HG02943 (cell line): ENCODE measurements around the gene SETBP1.
A peak's percentile ranks its signal among the peaks of the same experiment; 100 is the strongest.

Experiments
- ATAC-seq: cut with Tn5 transposase; IDR thresholded peaks from one replicate; pipeline ENCODE4 v1.9.1; 2021; ENCODE audit warnings: mild to moderate bottlenecking, low read depth, moderate library complexity; ENCODE audit not compliant: unreplicated experiment

The SETBP1 gene

DNA sequence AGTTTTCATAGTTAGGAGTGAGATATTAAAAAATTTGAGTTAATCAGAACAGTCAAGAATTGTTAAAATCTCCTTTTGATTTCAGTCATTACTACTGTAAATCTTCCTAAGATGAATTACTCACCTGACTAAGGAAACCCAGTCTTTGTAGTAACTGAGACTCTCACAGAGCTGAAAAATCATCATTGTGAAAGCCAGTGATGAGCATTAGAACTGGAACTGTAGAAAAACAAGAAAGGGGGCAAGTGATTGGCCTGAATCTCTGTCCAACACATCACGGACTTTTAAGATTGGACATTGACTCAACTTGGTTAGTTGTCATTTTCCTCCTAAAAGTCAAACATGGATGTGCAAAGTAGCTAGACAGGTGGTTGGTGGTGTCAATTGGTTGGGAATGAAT, 21.9 kb downstream of the SETBP1 start:
- no peak for ATAC-seq

DNA sequence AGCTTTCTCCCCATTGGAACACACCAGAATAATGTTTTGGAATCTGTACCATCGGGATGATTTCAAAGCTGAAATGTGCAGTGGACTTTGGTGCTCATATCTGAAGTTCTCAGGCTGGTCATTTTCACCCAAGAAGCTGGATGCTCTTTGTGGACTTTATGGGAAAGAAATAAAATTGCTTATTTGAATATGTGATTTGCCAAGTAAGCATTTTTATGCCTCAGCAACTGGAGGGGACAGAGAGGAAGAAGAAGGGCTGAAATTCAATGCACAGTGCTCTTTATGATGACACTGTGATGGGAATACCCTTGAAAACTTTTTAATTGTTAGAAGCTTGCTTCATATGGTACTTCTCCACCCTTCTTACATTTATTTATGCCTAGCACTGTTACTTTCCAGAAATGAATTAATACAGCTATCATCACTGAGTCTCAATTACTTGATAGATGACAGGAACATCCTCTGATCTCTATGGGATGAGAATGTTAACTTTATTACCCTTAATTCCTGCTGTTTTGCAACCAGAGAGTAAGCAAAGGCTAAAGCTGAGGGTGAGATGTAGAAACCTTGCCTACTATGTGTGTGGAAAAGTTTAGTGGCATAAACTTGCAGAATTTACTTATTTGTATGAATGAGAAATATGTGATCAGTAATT, 23.6 kb downstream of the SETBP1 start:
- ATAC-seq: no peak

DNA sequence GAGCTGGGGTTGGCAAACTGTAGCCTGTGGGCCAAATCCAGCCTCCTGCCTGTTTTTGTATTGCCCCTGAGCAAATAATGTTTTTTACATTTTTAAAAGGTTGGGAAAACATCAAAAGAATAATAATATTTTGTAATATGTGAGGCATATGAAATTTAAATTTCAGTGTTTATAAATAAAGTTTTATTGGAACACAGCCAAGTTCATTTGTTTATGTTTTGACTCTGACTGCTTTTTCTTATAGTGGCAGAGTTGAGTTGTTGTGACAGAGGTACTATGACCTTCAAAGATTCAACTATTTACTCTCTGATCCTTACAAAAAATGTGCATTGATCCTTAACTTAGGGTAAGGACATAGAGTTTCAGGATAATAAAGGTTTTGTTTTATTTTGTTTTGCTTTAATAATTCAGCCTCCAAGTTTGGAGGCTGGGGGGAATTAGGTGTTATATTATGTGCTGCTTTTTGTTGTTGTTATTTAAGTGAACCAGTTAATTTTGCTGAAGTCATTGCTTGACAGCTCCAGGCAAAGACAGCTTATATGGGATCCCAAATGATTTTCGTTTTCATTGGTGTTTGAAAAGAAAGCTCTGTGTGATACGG, 24.5 kb downstream of the SETBP1 start:
- no peak for ATAC-seq

DNA sequence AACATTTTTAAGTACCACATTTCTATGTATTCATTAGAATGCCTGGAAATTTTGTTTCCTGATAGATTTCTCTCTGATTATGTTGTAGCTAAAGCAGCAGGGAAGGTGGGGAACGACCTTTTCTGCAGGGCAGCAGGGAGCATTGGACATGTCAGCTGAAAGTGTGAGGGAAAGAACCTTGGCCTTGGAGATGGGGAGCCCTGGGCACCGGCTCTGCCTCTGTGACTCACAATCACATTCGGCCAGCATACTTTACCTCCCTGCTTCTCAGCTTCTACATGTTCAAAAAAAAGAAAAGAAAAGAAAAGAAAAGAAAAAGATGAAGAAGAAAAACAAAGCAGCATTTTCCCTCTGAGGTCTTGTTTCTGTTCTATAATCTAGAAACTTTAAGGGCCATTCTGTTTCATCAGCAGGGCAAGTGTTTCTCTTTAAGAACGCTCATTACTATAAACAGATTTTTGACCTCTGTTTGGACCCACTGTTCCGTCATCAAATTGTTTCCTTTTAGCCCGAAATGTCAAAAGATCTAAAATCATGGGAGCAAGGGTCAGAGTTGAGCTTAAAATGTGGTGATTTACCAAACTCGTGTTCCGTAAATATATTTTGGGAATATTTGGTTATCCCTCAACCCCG, 27.9 kb downstream of the SETBP1 start:
- no peak for ATAC-seq

DNA sequence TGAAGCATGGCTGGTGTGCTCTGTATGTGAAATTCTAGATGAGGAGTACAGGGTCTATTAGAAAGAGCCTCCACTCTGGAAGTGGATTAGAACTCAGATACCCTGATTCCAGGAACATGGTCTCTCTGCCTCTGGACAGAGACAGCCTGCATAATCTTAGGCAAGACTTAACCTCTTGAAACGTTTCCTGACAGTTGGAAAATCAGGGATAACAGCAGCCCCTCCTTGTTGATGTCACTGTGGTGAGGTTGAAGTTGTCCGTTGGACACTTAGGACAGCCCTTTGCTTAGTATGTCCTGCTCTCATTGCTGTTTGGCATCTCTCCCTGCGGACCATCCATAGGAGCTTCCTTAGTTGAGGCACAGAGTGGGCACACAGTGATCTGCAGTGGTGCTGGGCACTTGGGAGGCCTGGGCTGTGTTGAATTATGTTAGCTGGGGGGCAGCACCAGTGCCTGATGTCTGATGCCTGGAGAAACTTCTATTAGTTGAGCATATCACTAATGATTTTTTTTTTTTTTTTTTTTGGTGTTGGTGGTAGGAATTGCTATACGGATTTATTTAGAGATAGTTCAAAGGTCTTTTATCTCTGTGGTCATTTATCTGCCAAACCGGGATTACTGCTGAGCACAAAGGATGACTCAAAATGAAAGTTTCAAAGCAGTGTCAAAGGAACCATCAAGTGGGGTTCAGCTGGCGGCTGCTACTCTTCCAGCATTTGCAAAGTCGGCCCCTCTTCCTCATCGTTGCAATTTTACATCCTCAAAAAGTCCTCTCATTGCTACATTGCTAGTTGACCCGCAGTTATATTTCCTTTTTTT, 28.8 kb downstream of the SETBP1 start:
- peak; percentile 91 for ATAC-seq

DNA sequence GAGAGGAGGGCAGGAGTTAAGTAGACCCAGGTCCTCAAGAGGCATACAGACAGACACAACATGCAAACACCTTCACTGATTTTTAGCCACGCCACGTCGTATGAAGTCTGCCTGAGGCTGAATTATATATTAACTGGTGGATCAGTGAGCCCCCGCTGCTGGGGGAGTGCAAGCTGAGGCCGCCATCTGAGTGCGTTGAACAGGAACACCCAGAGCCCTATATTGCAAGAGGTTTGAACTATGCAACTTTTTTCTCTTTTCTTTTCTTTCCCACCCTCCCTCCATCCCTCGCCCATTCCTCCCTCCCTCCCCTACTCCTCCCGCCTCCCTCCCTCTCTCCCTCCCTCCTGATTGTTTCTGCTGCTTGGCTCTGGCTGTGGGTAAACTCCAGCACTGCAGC, 30.2 kb downstream of the SETBP1 start:
- ATAC-seq: no peak

DNA sequence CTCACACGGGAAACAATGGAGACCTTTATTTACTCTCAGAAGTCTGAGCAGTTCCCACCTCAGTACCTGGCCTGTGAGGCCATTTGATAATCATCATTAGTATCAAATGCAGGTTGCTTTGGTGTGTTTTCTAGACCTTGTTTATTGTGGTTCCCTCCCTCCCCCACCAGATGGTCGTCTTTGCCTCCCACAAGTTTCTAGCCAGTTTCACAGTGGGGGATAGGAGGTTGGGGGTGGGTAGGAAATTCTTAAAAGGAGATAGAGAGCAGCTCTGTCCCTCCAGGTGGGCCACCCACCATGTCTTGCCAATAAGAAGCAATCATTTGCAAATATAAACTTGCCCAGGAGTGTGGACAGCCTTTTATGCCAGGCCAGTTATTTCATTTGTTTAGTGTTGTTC, 31.3 kb downstream of the SETBP1 start:
- ATAC-seq: no peak

DNA sequence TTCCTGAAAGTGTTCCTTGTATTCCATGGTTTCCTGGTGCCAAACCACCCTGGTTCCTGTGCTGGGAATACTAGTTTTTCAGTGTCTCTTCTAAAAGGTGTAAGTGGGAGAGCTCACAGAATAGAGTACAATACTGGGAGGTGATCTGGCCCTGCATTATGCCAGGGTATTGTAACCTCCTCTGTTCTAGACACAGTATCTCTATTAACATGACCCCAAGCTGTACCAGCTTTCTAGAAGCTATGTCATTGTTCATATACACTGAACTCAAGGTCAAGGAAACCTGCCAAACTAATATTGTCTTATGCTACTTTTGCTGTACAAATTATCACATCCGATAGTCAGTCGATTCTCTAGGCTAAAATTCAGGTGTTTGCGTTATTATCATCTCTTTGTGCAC, 32.7 kb downstream of the SETBP1 start:
- ATAC-seq: no peak

DNA sequence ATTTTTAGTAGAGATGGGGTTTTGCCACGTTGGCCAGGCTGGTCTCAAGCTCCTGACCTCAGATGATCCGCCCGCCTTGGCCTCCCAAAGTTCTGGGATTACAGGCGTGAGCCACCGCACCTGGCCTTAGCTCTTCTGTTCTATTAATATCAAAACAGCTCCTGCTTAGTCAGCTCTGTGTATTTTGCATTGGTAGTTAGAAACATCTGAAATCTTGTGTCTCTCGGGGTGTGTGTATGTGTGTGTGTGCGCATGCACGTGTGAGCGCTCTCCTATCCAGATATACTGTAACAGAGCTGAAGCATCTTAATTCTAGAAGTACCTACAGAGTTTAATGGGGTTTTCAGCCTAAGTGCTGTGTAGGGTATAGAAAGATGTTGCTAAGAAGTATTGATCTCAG, 33.7 kb downstream of the SETBP1 start:
- no peak for ATAC-seq

DNA sequence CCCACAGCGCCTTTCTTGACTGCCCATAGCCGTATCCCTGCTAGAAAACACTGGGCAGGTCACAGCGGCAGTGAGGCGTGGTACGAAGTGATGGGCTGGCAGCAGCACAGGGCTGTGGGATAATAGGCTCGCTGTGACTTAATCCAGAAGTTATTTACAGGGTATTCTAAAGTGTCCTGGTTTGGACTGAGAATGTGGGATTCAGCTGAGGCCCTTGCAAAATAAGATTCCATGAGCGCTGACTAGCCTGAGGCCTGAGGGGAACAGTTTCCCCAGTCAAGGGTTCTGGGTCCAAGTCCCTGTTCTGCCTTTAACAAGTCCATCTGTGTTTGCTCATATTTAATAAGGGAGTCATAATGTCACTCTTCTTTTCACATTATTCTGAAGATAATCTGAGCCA, 34.6 kb downstream of the SETBP1 start:
- no peak for ATAC-seq

DNA sequence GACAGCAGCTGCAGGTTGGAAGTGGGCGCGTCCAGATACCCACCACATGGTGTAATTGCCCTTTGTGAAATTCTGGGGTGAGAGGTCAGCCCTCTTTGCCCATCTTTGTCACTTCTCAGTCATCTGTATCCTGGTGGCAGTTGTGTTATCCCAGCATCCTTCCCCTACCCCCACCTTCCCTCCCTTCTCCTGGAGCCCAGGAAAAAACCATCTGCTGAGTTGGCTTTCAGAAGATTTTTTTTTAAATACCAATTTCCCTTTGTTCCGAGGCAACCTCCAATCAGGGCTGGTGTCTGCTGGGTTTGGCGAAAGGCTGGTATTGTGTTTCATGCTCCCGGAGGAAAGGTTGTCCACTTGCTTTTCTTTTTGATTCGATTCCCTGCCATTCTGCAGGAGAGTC, 35.2 kb downstream of the SETBP1 start:
- no peak for ATAC-seq

DNA sequence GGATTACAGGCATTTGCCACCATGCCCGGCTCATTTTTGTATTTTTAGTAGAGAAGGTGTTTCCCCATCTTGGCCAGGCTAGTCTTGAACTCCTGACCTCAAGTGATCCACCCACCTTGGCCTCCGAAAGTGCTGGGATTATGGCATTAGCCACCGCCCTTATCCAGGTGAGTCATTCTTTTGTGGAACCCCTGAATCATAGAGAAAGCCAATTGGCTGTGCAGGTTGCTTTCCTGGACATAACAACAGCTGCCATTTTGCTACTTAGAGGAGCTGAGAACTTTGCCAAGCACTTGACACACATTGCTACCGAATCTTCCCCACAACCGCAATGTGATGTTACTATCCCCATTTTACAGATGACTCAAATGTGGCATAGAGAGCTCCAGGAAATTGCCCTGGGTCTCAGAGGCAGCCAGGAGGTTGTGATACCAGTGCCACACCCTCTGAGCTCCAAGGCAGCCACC, 36.0 kb downstream of the SETBP1 start:
- ATAC-seq: no peak

DNA sequence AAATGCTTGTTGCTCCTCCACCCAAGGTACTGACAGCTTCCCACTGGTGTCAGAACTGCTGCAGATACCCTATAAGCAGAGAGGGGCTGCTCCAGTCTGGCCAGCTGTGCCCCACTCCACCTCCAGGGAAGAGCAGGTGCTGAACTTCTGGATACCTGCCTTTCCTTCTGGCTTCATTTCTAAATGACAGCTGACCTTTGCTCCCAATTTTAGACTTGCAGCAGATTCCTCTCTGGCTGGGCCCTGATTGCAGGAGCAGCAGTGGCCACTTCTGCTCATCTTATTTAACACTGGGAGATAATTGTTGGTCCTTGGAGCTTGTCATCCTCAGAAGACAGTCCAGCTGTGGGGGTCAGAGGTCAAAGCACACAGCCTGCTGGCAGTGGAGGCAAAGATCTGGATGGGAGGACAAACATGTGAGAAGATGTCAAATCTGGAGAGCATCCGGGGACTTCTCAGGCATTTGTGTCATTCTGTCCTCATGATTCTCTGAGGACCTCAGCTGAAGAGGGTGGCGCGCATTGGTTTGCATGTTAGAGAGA, 38.9 kb downstream of the SETBP1 start:
- ATAC-seq: no peak

DNA sequence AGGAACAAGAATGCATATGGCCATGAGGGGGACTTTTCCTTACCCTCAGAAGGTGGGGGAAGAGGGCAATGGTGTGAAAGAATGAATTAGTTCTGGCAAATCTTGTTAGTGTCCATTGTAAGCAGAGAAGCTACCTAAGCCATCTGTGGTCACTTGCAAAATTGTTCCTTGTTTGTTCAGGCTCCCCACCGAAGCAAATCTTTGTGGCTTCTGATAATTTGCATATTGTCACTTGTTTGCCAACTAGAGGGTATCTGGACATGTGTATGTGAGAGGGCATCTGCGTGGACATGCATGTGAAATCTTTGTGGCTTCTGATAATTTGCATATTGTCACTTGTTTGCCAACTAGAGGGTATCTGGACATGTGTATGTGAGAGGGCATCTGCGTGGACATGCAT, 41.1 kb downstream of the SETBP1 start:
- peak; percentile 54 for ATAC-seq

DNA sequence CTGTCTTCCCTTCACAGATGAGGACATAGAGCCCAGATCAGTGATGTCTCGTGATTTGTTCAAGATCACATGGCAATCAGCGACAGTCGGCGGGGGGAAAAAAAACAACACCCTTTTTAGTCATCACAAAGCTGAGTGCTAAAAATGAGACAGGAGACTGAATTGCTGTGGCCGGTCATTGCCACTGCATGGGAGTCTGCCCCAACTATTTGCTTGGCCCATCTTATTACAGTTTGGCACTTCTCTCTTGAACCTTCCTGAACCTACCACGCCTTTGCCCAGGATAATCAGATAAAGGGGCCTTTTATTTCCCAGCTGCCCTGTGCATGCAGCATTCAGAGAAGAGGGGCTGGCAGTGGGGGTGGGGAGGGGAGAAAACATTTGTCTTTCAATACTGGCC, 42.7 kb downstream of the SETBP1 start:
- ATAC-seq: no peak

DNA sequence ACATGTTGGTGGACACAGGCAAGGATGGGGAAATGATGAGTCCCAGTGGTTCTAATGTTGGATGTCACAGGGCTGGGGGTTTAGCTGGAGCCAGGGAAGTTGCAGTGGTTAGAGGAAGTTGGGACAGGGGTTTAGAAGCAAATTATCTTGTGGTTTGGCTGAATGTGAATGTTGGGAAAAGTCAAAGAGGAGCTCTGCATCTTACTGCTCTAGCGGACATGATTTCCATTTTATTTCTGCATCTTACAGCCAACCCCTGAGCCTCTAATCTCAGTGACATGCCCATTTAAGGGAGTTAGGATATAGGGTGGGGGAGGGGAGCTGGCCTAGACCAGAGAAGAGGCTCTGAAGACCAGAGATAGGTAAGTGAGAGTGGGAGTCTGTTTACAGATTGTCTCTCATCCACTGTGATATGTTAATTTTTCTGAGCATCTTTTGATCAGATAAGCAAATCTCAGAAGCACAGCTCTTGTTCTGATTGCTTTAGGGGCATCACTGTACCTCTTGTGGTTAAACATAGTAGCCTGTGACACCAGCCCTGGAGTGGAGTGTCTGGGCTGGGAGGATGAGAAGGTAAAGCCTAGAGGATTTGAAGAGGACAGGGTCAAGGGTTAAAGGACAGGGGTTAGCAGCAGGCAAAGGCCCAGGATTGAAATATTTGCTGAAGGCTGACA, 43.6 kb downstream of the SETBP1 start:
- ATAC-seq: no peak

DNA sequence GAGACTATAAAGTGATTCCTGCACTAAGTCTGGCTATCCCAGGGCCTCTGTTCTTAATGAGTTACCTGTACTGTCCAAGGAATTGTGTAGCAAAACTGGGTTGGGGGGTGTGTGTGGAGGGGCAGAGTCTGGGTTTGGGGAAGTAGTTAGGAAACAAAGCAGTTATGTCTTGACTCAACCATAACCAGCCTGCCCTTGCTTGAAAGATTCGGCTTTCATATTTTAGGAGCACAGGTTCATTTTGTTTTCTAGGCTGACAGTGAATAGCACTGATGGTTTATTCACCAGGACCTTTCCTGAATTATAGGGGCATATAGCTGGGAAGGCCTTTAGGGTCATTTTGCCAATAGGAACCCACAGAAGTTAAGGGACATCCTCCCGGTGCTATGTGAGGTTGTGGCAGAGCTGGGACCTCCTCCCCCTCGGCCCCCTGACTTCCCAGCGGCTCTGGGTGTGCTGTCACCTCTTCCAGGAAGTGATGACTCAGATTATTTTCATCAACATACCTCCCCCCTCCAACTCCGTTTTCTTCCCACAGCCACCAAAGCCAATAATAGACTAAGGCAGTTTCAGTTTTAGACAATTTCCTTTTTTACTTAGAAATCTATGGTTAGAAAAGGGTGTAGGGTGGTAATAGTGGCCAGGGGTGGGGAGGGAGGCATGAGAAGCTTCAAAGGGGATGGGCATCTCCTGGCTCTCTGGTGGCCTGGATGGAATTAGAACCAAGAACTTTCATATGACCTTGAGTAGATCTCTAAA, 44.8 kb downstream of the SETBP1 start:
- peak; percentile 58 for ATAC-seq

DNA sequence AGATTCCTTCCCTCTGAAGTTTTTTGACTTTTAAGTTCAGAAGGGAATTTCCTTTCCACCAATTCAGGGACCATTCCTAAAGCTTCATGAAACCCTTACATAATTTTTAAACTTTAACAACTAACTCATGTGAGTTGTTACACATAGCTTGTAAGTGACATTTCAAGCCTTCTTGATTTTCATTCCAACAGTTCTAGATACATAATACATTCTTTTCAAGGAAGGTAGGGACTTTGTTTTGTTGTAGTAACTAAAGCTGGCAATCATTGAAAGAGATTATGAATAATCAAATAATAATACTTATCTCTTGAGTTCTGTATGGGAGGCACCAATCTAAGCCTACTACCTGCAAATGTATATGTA, 45.4 kb downstream of the SETBP1 start:
- no peak for ATAC-seq

DNA sequence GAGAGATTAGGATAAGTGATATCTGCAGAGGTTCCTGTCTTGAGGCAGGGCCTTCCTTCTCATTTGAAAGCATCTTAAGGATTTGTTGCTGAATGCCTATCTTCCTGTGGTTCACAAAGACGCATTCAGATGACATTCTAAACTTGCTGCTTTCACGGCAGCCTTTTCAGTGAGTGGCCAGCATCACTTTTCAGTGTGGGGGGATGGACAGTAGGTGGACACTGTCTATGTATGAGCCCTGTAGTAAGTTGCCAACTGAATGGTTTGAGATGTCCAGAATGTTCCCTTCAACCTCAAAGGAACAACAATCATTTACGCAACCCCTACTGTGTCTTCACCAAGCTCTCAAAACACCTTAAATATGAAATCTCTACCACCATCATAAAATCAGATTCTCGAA, 46.6 kb downstream of the SETBP1 start:
- no peak for ATAC-seq

DNA sequence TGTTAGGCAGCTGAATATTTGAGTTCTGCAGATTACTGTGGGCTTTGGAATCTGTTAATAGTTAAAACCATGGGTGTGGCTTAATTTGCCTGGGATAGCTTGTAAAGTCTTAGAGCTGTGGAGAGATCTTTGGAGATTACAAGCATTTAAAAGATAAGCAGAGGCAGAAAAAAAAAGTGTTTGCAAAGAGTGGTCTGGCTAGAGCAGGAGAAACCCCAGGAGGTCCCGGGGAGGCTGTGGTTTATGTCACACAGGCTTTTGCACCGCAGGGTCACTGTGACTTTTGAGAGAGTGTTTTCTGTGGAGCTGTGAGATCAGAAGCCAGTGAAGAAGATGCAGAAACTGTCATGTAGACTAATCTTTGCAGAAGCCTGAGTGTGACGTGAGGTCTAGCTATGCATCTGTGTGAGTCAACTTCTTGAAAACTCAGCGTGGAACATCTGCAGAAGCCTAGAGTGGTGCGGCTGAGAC, 49.0 kb downstream of the SETBP1 start:
- no peak for ATAC-seq
